Neural progenitor cell (in vitro differentiated cells): ENCODE measurements around the gene USP2.

Experiments used
- CTCF ChIP-seq: fragments of 200-600 bp; sonication (generic); IDR thresholded peaks from 2 replicates; pipeline ENCODE4 v1.5.1; 2017; ENCODE audit warnings: antibody characterized with exemption, mild to moderate bottlenecking
- EZH2 ChIP-seq: fragments of 200-600 bp; sonication (generic); IDR thresholded peaks from 2 replicates; pipeline ENCODE4 v1.6.1; 2017; ENCODE audit warnings: antibody characterized with exemption, mild to moderate bottlenecking, moderate library complexity

GRCh38 chr11:119316729-119317591, 64.5 kb downstream of the USP2 start, which contains the start of gene MCAM:
- TF ChIP-seq EZH2, result peak; percentile 56
- TF ChIP-seq CTCF, result no peak
